Lower leg skin (tissue), 3 donors: Measurements from ENCODE around the gene PEX10.

ENCODE experiments used
- CTCF ChIP-seq, 3 donors: fragments of 450-650 bp; IDR thresholded peaks; one replicate each; pipeline ENCODE4 v1.5.1; 2016; ENCODE audit warnings: antibody characterized with exemption in 3 of 3, mild to moderate bottlenecking in 3 of 3, moderate library complexity in 2 of 3
- POLR2A ChIP-seq, 2 donors: fragments of 450-650 bp; IDR thresholded peaks; one replicate each; pipeline ENCODE4 v1.6.1; 2016 to 2017; ENCODE audit warnings: antibody characterized with exemption in 2 of 2, mild to moderate bottlenecking in 1 of 2, moderate library complexity in 1 of 2

- no peak for TF ChIP-seq POLR2A (IDR thresholded peaks at IDR 0.05)
- no peak for TF ChIP-seq CTCF (IDR thresholded peaks at IDR 0.05)
These were observed 18.7 kb upstream of the PEX10 start for GRCh38 chr1:2431103-2431502.
